GM23248 (cell line): ENCODE results near the gene CENPU. TPM values are rescaled to one million over a fixed set of nuclear protein-coding genes. Genes with fewer than 3 reads are reported as not detected.

Experiments used
- DNase-seq: peaks from one replicate; pipeline ENCODE4 v3.0.0-alpha.2; 2015
- H2AFZ ChIP-seq: fragments of 200-600 bp; sonication (generic); 2 replicates; pipeline ENCODE4 v1.6.1; 2016; ENCODE audit warnings: antibody characterized with exemption
- H3F3A ChIP-seq: fragments of 200-600 bp; sonication (generic); 2 replicates; pipeline ENCODE4 v1.6.1; 2016; ENCODE audit warnings: mild to moderate bottlenecking, antibody characterized with exemption, mixed run types; ENCODE audit not compliant: insufficient read depth
- H3K27ac ChIP-seq: fragments of 200-600 bp; sonication (generic); 2 replicates; pipeline ENCODE4 v1.5.1; 2016; ENCODE audit warnings: mild to moderate bottlenecking
- H3K27me3 ChIP-seq: fragments of 200-600 bp; sonication (generic); replicated peaks from 2 replicates; pipeline ENCODE4 v1.6.1; 2016; ENCODE audit warnings: mild to moderate bottlenecking; ENCODE audit not compliant: insufficient read depth
- H3K36me3 ChIP-seq: fragments of 200-600 bp; sonication (generic); 2 replicates; pipeline ENCODE4 v1.6.1; 2016; ENCODE audit warnings: low read depth, mild to moderate bottlenecking
- H3K4me1 ChIP-seq: fragments of 200-600 bp; sonication (generic); 2 replicates; pipeline ENCODE4 v1.6.1; 2016; ENCODE audit warnings: mild to moderate bottlenecking; ENCODE audit not compliant: insufficient read depth
- H3K4me2 ChIP-seq: fragments of 200-600 bp; sonication (generic); one replicate; pipeline ENCODE4 v1.6.1; 2016; ENCODE audit warnings: mild to moderate bottlenecking; ENCODE audit not compliant: unreplicated experiment
- H3K4me3 ChIP-seq: fragments of 200-600 bp; sonication (generic); 2 replicates; pipeline ENCODE4 v1.5.1; 2016; ENCODE audit warnings: mild to moderate bottlenecking
- H3K79me2 ChIP-seq: fragments of 200-600 bp; sonication (generic); 2 replicates; pipeline ENCODE4 v1.6.1; 2016; ENCODE audit warnings: mild to moderate bottlenecking; ENCODE audit not compliant: insufficient read depth
- H3K9ac ChIP-seq: fragments of 200-600 bp; sonication (generic); 2 replicates; pipeline ENCODE4 v1.6.1; 2016; ENCODE audit warnings: mild to moderate bottlenecking
- H3K9me2 ChIP-seq: fragments of 200-600 bp; sonication (generic); 2 replicates; pipeline ENCODE4 v1.6.1; 2016; ENCODE audit warnings: mixed run types, mild to moderate bottlenecking, moderate library complexity; ENCODE audit not compliant: insufficient read depth
- H3K9me3 ChIP-seq: fragments of 200-600 bp; sonication (generic); one replicate; pipeline ENCODE4 v1.6.1; 2017; ENCODE audit warnings: low read depth
- H4K20me1 ChIP-seq: fragments of 200-600 bp; sonication (generic); 2 replicates; pipeline ENCODE4 v1.6.0; 2016; ENCODE audit not compliant: insufficient read depth
- EZH2 ChIP-seq: fragments of 200-600 bp; sonication (generic); IDR thresholded peaks from 2 replicates; pipeline ENCODE4 v1.6.1; 2018; ENCODE audit warnings: antibody characterized with exemption, mild to moderate bottlenecking; ENCODE audit not compliant: insufficient read depth, poor library complexity, severe bottlenecking
- EZH2phosphoT487 ChIP-seq: fragments of 200-600 bp; sonication (generic); IDR thresholded peaks from 2 replicates; pipeline ENCODE4 v1.6.1; 2018; ENCODE audit warnings: antibody characterized with exemption, moderate library complexity, mild to moderate bottlenecking, low read depth; ENCODE audit not compliant: insufficient read depth
- WGBS, 2 experiments: methylation state at CpG; one replicate each; pipeline ENCODE4 v1.1.6; 2015 to 2017; ENCODE audit warnings: low lambda C conversion rate in 2 of 2, low coverage in 1 of 2; ENCODE audit errors: missing lambda C conversion rate in 2 of 2; 5-methylcytosine and 5-hydroxymethylcytosine counted together
- in situ Hi-C: fragments of 300-500 bp; cut with MboI; formaldehyde crosslinking; loops from 2 replicates; pipeline ENCODE4 v1.15.0; 2020
- polyA plus RNA-seq: library from polyadenylated mRNA; unstranded; fragments of >200 nt; fragmentation: Nextera tagmentation; extraction: Ambion mirVana; gene quantifications from 2 replicates; pipeline ENCODE4 v1.2.1, GENCODE V29; 2016
- total RNA-seq: library from RNA; depleted of rRNA; stranded (reverse); fragments of >200 nt; shearing (Covaris generic); gene quantifications from 2 replicates; pipeline ENCODE4 v1.2.3, GENCODE V29; 2014

The CENPU gene
- total and polyA plus RNA-seq, 2 experiments from 2014 or later: 8.5 to 15.7 TPM

DNA sequence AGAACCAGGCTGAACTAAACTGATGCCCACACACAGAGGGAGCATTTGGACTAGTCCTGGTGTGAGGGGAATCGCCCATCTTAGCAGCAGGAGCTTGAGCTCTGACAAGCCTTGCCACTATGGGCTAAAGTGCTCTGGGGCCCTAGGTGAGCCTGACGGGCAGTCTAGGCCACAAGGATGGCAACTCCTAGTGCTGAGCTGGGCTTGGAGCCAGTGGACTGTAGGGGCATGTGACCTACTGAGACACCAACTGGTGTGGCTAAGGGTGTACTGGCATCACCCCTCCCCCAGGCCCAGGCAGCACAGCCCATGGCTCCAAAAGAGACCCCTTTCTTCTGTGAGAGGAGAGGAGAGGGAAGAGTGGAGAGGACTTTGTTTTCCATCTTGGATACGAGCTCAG lies 14.5 kb downstream of the CENPU start:
- no peak overlapping the region for H3K9ac ChIP-seq
- no peaks in the 10 kb centered on the region for H3K79me2 ChIP-seq
- no peaks in the 10 kb centered on the region for H3K36me3 ChIP-seq
- in situ Hi-C loops: no loop called here
- 93 to 100% methylated on average over 3 of the region's 3 CpGs for WGBS, 2 experiments
- H3K4me3 ChIP-seq: no peak overlapping the region
- DNase-seq: no peak
- no peak overlapping the region for H3K27ac ChIP-seq
- no peaks in the 10 kb centered on the region for H3K9me2 ChIP-seq
- H2AFZ ChIP-seq: no peak overlapping the region
- no peaks in the 10 kb centered on the region for H4K20me1 ChIP-seq
- no peak overlapping the region for H3K4me2 ChIP-seq
- TF ChIP-seq EZH2 (no peak), EZH2phosphoT487 (no peak)
- no peaks in the 10 kb centered on the region for H3K27me3 ChIP-seq
- no peaks in the 10 kb centered on the region for H3F3A ChIP-seq
- H3K4me1 ChIP-seq: no peaks in the 10 kb centered on the region
- H3K9me3 ChIP-seq: no peaks in the 10 kb centered on the region

DNA sequence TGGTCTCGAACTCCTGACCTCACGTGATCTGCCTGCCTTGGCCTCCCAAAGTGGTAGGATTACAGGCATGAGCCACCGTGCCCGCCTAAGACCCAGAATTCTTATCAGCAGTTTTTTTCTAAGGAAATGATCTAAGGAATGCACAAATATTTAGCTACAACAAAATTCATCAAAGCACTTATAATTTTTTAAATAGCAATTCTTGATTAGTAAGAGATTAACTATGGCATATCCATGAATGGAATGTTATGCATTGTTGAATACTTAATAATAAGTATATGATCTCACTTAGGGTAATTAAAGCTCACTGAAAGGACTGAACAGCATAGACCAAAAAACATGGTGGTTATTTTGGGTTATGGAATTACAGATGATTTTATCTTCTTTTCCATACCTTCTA lies 18.4 kb downstream of the CENPU start:
- Histone ChIP-seq H3K27ac (no peak overlapping the region), H3K9me3 (no peaks in the 10 kb centered on the region), H3F3A (no peaks in the 10 kb centered on the region), H3K4me2 (no peak overlapping the region), H3K4me1 (no peaks in the 10 kb centered on the region), H3K9ac (no peak overlapping the region), H3K36me3 (no peaks in the 10 kb centered on the region), H3K4me3 (no peak overlapping the region), H4K20me1 (no peaks in the 10 kb centered on the region), H3K27me3 (no peaks in the 10 kb centered on the region), H2AFZ (no peak overlapping the region), H3K9me2 (no peaks in the 10 kb centered on the region), H3K79me2 (no peaks in the 10 kb centered on the region)
- in situ Hi-C loops: no loop called here
- no peak for DNase-seq
- WGBS, 2 experiments: 82 to 91% methylated on average over 4 of the region's 4 CpGs
- TF ChIP-seq EZH2 (no peak), EZH2phosphoT487 (no peak)

DNA sequence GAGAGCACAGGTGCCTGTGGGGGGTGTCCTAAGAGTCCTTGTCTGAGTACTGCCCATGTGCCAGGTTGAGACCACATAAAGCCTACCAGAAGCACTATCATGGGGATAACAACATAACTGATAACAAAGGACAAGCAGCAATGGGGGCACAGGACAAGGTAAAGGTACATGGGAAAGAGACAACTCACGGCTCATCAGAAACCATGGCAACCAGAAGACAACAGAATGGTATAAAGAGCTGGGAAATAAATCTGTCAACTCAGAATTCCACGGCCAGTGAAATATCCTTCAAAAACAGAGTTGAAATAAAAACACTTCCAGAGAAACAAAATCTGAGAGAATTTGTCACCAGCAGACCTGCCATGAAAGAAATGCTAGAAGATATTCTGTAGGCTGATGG lies 20.0 kb downstream of the CENPU start:
- H3K27ac ChIP-seq: no peak overlapping the region
- no peaks in the 10 kb centered on the region for H3K9me3 ChIP-seq
- no peaks in the 10 kb centered on the region for H3K36me3 ChIP-seq
- 70 to 88% methylated on average over 2 of the region's 2 CpGs for WGBS, 2 experiments
- H3K4me2 ChIP-seq: no peak overlapping the region
- in situ Hi-C loops: no loop called here
- DNase-seq: no peak
- no peak overlapping the region for H3K4me3 ChIP-seq
- no peaks in the 10 kb centered on the region for H3K79me2 ChIP-seq
- H3K4me1 ChIP-seq: no peaks in the 10 kb centered on the region
- TF ChIP-seq EZH2 (no peak), EZH2phosphoT487 (no peak)
- H3K9me2 ChIP-seq: no peaks in the 10 kb centered on the region
- no peak overlapping the region for H2AFZ ChIP-seq
- H3K9ac ChIP-seq: no peak overlapping the region
- no peaks in the 10 kb centered on the region for H3K27me3 ChIP-seq
- no peaks in the 10 kb centered on the region for H4K20me1 ChIP-seq
- H3F3A ChIP-seq: no peaks in the 10 kb centered on the region

DNA sequence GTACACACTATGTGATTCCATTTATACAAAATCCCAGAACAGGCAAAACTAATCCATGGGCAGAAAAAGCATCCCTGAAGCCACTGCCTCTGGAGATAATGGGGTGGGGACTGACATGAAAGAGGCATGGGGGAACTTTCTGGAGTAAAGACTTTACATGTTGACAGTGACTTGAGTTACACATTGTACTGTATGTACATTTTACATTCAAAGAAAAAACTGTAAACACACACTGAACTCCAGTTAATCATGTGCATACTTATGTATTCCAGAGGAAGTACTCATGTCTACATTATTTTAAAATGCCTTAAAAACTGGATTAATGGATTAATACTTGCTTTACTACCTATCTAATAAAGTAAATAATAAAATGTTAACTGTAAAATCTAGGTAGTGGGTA lies 21.6 kb downstream of the CENPU start:
- Histone ChIP-seq H4K20me1 (no peaks in the 10 kb centered on the region), H3K4me1 (no peaks in the 10 kb centered on the region), H3K36me3 (0 out of 2 replicates have a peak, but pooled peaks cover 4% of the 10 kb centered on the region), H3K27ac (no peak overlapping the region), H3K4me3 (no peak overlapping the region), H3K79me2 (no peaks in the 10 kb centered on the region), H3K9me3 (no peaks in the 10 kb centered on the region), H3F3A (no peaks in the 10 kb centered on the region), H3K9me2 (no peaks in the 10 kb centered on the region), H3K9ac (no peak overlapping the region), H2AFZ (no peak overlapping the region), H3K4me2 (no peak overlapping the region), H3K27me3 (no peaks in the 10 kb centered on the region)
- in situ Hi-C loops: no loop called here
- no peak for DNase-seq
- TF ChIP-seq EZH2phosphoT487 (no peak), EZH2 (no peak)

DNA sequence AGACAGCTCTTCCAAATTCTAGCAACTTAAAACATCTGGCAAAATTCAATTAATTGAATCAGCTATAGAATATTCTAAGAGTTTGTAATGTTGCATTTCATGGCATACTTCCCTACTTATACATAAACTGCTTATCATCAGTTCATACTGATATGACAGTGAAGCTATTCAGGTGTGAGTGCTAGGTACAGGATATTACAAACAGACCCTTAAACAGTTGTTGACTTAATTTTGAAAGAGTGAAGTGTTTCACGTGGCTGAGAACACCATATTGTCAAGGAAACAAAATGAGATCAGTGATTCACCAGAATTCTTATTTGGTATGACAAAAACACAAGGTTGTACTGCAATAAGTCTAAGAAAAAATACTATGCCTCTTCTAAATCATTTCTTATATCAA lies 27.4 kb downstream of the CENPU start:
- H2AFZ ChIP-seq: no peak overlapping the region
- in situ Hi-C loops: no loop called here
- H3K9me3 ChIP-seq: no peaks in the 10 kb centered on the region
- H3K4me2 ChIP-seq: no peak overlapping the region
- no peak overlapping the region for H3K27ac ChIP-seq
- no peaks in the 10 kb centered on the region for H4K20me1 ChIP-seq
- no peaks in the 10 kb centered on the region for H3F3A ChIP-seq
- no peaks in the 10 kb centered on the region for H3K27me3 ChIP-seq
- no peak overlapping the region for H3K9ac ChIP-seq
- no peaks in the 10 kb centered on the region for H3K79me2 ChIP-seq
- H3K36me3 ChIP-seq: peaks cover 4% of the 10 kb centered on the region; the same call in 1 of the 2 replicates
- no peaks in the 10 kb centered on the region for H3K4me1 ChIP-seq
- WGBS, 2 experiments: 93 to 100% methylated on average over 1 of the region's 1 CpG
- H3K4me3 ChIP-seq: no peak overlapping the region
- H3K9me2 ChIP-seq: no peaks in the 10 kb centered on the region
- no peak for DNase-seq
- TF ChIP-seq EZH2: no peak
- no peak for TF ChIP-seq EZH2phosphoT487
